GM18502 (cell line): ENCODE measurements around the gene AK8.

ENCODE experiments used
- ATAC-seq: cut with Tn5 transposase; IDR thresholded peaks from one replicate; pipeline ENCODE4 v1.9.1; 2021; ENCODE audit warnings: mild to moderate bottlenecking; ENCODE audit not compliant: unreplicated experiment, poor library complexity

Gene AK8

GRCh38 chr9:132877824-132878694 is at the start of gene AK8:
AK8 (minus strand) TSS chr9:132878284; CDS start chr9:132878255, 29 bp downstream.
- ATAC-seq = peak; percentile 75

GRCh38 chr9:132927704-132928103 is 49.6 kb upstream of the AK8 start:
- ATAC-seq = no peak

GRCh38 chr9:132923346-132923902 is 45.3 kb upstream of the AK8 start:
- no peak for ATAC-seq

GRCh38 chr9:132919614-132920268 is 41.7 kb upstream of the AK8 start:
- ATAC-seq = no peak

- ATAC-seq = no peak
Measured at GRCh38 chr9:132914924-132915323, 36.8 kb upstream of the AK8 start.

- no peak for ATAC-seq
Measured at GRCh38 chr9:132912131-132912530, 34.0 kb upstream of the AK8 start.

GRCh38 chr9:132910376-132910775 is 32.3 kb upstream of the AK8 start:
- ATAC-seq = no peak

GRCh38 chr9:132909311-132909710 is 31.2 kb upstream of the AK8 start:
- ATAC-seq = no peak

- ATAC-seq = no peak
Measured at GRCh38 chr9:132908635-132909034, 30.6 kb upstream of the AK8 start.

- ATAC-seq = no peak
Measured at GRCh38 chr9:132905726-132906125, 27.6 kb upstream of the AK8 start.

GRCh38 chr9:132903574-132904492 is 25.7 kb upstream of the AK8 start:
- ATAC-seq = no peak

GRCh38 chr9:132901858-132902831 is 24.1 kb upstream of the AK8 start:
- no peak for ATAC-seq

GRCh38 chr9:132898051-132898450 is 20.0 kb upstream of the AK8 start:
- ATAC-seq = no peak

GRCh38 chr9:132896906-132897305 is 18.8 kb upstream of the AK8 start:
- ATAC-seq = no peak

- no peak for ATAC-seq
Measured at GRCh38 chr9:132896264-132896663, 18.2 kb upstream of the AK8 start.

GRCh38 chr9:132894862-132895835 is 17.1 kb upstream of the AK8 start:
- ATAC-seq = no peak

GRCh38 chr9:132894346-132894745 is 16.3 kb upstream of the AK8 start:
- ATAC-seq = no peak

GRCh38 chr9:132892400-132892799 is 14.3 kb upstream of the AK8 start:
- ATAC-seq = no peak
